ENCODE data around the gene ABHD2. TPM values are rescaled to one million over a fixed set of nuclear protein-coding genes. Genes with fewer than 3 reads are reported as not detected.

The ABHD2 gene
- total RNA-seq, 4 donors from 2014 or later, result 29.7 to 48.1 (median 35.9) TPM

DNA sequence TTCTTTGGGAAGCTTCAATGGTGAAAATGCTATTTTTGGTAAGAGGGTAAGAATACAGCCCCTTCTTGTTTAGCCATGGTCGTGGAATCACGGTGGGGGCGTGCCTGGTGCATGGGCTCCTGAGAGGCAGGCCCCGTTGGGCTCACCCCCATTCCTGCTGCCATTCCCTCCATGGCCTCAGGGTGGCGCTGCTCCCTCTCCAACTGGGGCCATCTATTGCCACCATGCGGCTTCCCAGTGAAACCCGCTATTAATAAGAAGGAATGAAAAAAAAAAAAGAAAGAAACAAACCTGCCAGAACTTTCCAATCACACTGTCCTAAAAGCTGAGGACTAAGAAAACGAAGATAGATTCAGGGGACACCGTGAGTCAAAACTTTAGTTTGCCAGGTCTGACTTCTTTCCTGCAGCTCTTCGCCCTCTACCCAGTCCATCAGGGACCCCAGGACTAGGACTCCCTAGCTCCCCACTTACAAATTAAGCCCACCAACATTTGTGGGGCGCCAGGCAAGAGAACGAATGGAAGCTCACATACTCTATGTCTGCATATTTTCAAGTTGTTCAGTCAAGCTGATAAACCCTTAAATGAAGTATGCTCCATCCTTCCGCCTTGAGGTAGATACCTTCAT, 30.6 kb upstream of the ABHD2 start:
- peak; percentile 37 to 51 for TF ChIP-seq EP300 (IDR thresholded peaks at IDR 0.05)
- TF ChIP-seq POLR2A (IDR thresholded peaks at IDR 0.05), result no peak
- TF ChIP-seq, protein P1, sequence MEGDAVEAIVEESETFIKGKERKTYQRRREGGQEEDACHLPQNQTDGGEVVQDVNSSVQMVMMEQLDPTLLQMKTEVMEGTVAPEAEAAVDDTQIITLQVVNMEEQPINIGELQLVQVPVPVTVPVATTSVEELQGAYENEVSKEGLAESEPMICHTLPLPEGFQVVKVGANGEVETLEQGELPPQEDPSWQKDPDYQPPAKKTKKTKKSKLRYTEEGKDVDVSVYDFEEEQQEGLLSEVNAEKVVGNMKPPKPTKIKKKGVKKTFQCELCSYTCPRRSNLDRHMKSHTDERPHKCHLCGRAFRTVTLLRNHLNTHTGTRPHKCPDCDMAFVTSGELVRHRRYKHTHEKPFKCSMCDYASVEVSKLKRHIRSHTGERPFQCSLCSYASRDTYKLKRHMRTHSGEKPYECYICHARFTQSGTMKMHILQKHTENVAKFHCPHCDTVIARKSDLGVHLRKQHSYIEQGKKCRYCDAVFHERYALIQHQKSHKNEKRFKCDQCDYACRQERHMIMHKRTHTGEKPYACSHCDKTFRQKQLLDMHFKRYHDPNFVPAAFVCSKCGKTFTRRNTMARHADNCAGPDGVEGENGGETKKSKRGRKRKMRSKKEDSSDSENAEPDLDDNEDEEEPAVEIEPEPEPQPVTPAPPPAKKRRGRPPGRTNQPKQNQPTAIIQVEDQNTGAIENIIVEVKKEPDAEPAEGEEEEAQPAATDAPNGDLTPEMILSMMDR (IDR thresholded peaks at IDR 0.05), result peak; percentile 94 to 98 (median 95)
- 26 to 29% methylated on average over 13 of the region's 13 CpGs for WGBS, 2 donors
- DNase-seq (ENCODE audit: low spot score in 2 of 2), result peak; percentile 83 to 93
- Histone ChIP-seq H3K4me1 (peaks cover 0 to 14% (median 0%) of the 10 kb centered on the region in 4 donors), H3K36me3 (no peaks in the 10 kb centered on the region), H3K9me3 (no peaks in the 10 kb centered on the region), H3K27me3 (no peaks in the 10 kb centered on the region), H3K4me3 (no peak overlapping the region), H3K27ac (peak overlapping the region in 1 of 4 donors; percentile 7)

DNA sequence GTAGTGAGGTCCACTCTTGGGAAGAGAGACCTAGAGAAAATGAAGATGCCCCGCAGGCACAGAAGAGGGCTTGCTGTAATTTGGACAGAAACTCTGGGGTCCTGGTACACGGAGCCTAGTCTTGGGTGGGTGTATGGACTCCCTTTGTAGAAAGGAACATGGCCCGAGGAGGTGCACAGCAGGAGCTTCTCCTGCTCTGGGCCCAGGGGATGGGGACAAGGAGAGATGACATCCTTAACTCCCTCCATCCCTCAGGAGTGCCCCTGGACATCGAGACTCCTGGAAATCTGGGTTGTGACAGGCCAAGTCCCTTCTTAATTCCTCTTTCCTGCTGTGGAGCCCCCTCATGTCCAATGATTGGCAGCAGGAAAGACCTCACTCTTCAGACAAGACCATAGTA, 29.9 kb upstream of the ABHD2 start:
- Histone ChIP-seq H3K27ac (peak overlapping the region in 1 of 4 donors; percentile 7), H3K27me3 (no peaks in the 10 kb centered on the region), H3K4me1 (peaks cover 0 to 9% (median 0%) of the 10 kb centered on the region in 4 donors), H3K9me3 (no peaks in the 10 kb centered on the region), H3K4me3 (no peak overlapping the region), H3K36me3 (no peaks in the 10 kb centered on the region)
- WGBS, 2 donors, result 93 to 97% methylated on average over 4 of the region's 4 CpGs
- TF ChIP-seq POLR2A (IDR thresholded peaks at IDR 0.05) (no peak), EP300 (IDR thresholded peaks at IDR 0.05) (no peak)
- TF ChIP-seq, protein P1 (IDR thresholded peaks at IDR 0.05), result no peak
- DNase-seq (ENCODE audit: low spot score in 2 of 2), result no peak

GRCh38 chr15:89058876-89059405, 29.3 kb upstream of the ABHD2 start:
- H3K36me3 ChIP-seq, result no peaks in the 10 kb centered on the region
- H3K27me3 ChIP-seq, result no peaks in the 10 kb centered on the region
- TF ChIP-seq POLR2A (IDR thresholded peaks at IDR 0.05), result no peak
- no peak for TF ChIP-seq EP300 (IDR thresholded peaks at IDR 0.05)
- TF ChIP-seq, protein P1 (IDR thresholded peaks at IDR 0.05), result no peak
- no peak for DNase-seq (ENCODE audit: low spot score in 2 of 2)
- H3K27ac ChIP-seq, result no peak overlapping the region
- H3K9me3 ChIP-seq, result no peaks in the 10 kb centered on the region
- H3K4me1 ChIP-seq, result peaks cover 0 to 9% (median 0%) of the 10 kb centered on the region in 4 donors
- WGBS, 2 donors, result 85 to 89% methylated on average over 5 of the region's 5 CpGs
- H3K4me3 ChIP-seq, result no peak overlapping the region

DNA sequence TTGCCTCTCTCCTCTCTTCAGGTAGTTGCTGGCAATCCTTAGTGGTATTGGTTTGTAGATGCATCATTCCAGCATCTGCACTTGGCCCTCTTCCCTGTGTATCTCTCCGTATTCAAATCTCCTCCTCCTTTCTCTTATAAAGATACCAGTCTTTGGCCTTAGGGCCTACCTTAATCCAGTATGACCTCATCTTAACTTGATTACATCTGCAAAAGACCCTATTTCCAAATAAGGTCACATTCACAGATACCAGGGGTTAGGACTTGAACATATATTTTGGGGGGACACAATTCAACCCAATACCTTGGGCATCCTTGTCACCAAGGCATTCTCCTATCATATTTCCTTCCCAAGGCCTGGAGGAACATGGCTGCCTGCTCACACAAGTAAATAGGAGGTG, 22.0 kb upstream of the ABHD2 start:
- 88 to 100% methylated on average over 1 of the region's 1 CpG for WGBS, 2 donors
- no peaks in the 10 kb centered on the region for H3K27me3 ChIP-seq
- H3K27ac ChIP-seq, result no peak overlapping the region
- no peak overlapping the region for H3K4me3 ChIP-seq
- TF ChIP-seq, protein P1 (IDR thresholded peaks at IDR 0.05), result no peak
- no peak for TF ChIP-seq POLR2A (IDR thresholded peaks at IDR 0.05)
- TF ChIP-seq EP300 (IDR thresholded peaks at IDR 0.05), result no peak
- peaks cover 0 to 12% (median 0%) of the 10 kb centered on the region in 3 donors for H3K36me3 ChIP-seq
- peaks cover 0 to 29% (median 4%) of the 10 kb centered on the region in 4 donors for H3K9me3 ChIP-seq
- DNase-seq (ENCODE audit: low spot score in 2 of 2), result no peak
- H3K4me1 ChIP-seq, result peaks cover 0 to 5% (median 0%) of the 10 kb centered on the region in 4 donors

DNA sequence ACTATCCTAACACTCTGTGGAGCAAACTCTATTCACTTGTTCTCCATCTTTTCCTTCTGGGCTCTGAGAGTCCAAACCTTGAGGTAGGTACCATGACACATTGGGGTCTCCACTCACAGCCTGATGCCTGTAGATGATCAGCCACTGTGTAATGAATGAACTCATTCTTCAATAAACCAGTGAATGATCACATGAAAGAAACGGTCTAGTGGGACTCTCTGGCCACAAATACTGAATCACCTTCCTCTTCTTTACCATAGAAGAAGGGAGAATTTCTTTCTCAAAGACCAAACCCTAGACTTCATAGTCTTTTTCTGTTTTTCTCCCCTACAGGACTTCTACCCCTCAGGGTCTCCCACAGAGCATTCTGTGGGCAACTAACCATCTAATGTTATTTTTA, 20.5 kb upstream of the ABHD2 start:
- no peak for DNase-seq (ENCODE audit: low spot score in 2 of 2)
- 32 to 47% methylated on average over 1 of the region's 1 CpG for WGBS, 2 donors
- no peaks in the 10 kb centered on the region for H3K27me3 ChIP-seq
- peaks cover 0 to 12% (median 0%) of the 10 kb centered on the region in 3 donors for H3K36me3 ChIP-seq
- H3K9me3 ChIP-seq, result peaks cover 0 to 29% (median 4%) of the 10 kb centered on the region in 4 donors
- H3K4me1 ChIP-seq, result peaks cover 0 to 5% (median 0%) of the 10 kb centered on the region in 4 donors
- H3K27ac ChIP-seq, result peak overlapping the region in 1 of 4 donors; percentile 5
- no peak overlapping the region for H3K4me3 ChIP-seq
- TF ChIP-seq, protein P1 (IDR thresholded peaks at IDR 0.05), result no peak
- TF ChIP-seq EP300 (IDR thresholded peaks at IDR 0.05) (no peak), POLR2A (IDR thresholded peaks at IDR 0.05) (no peak)

All from tibial nerve (tissue), 4 donors.